CD4-positive, alpha-beta T cell treated with Interleukin-17A for 1 hour (primary cell): ENCODE data around the gene AKR1B1.
"Not testable (repeated sequence)": the region's sequence is repeated elsewhere in the genome, so short reads cannot be mapped to it uniquely, and the experiment has no call there.

Experiments
- DNase-seq: peaks from one replicate; pipeline ENCODE4 v3.0.0-alpha.2; 2020

AKR1B1 gene

GRCh38 chr7:134458806-134459698 is at the start of gene AKR1B1:
AKR1B1 (minus strand) TSS chr7:134459100; CDS start chr7:134459062, 38 bp downstream.
- DNase-seq, result peak; percentile 92

- DNase-seq, result no peak
Measured at GRCh38 chr7:134505856-134506255, 47.0 kb upstream of the AKR1B1 start.

GRCh38 chr7:134504660-134505164 is 45.8 kb upstream of the AKR1B1 start:
- no peak for DNase-seq

- DNase-seq, result no peak
Measured at GRCh38 chr7:134502463-134503371, 43.8 kb upstream of the AKR1B1 start.

GRCh38 chr7:134500982-134501381 is 42.1 kb upstream of the AKR1B1 start:
- DNase-seq, result no peak

- no peak for DNase-seq
Measured at GRCh38 chr7:134500406-134500805, 41.5 kb upstream of the AKR1B1 start.

- DNase-seq, result no peak
Measured at GRCh38 chr7:134495546-134495945, 36.6 kb upstream of the AKR1B1 start.

GRCh38 chr7:134493091-134493490 is 34.2 kb upstream of the AKR1B1 start:
- DNase-seq, result no peak

GRCh38 chr7:134487721-134488120 is 28.8 kb upstream of the AKR1B1 start:
- not testable (repeated sequence) for DNase-seq

- no peak for DNase-seq
Measured at GRCh38 chr7:134485203-134485602, 26.3 kb upstream of the AKR1B1 start.

- DNase-seq, result no peak
Measured at GRCh38 chr7:134483296-134483695, 24.4 kb upstream of the AKR1B1 start.

- DNase-seq, result no peak
Measured at GRCh38 chr7:134482858-134483257, 24.0 kb upstream of the AKR1B1 start.

- no peak for DNase-seq
Measured at GRCh38 chr7:134481167-134481566, 22.3 kb upstream of the AKR1B1 start.

GRCh38 chr7:134480730-134481129 is 21.8 kb upstream of the AKR1B1 start:
- DNase-seq, result no peak

- DNase-seq, result no peak
Measured at GRCh38 chr7:134480202-134480601, 21.3 kb upstream of the AKR1B1 start.

GRCh38 chr7:134478707-134479106 is 19.8 kb upstream of the AKR1B1 start:
- DNase-seq, result no peak

- DNase-seq, result no peak
Measured at GRCh38 chr7:134477954-134478353, 19.1 kb upstream of the AKR1B1 start.

- DNase-seq, result no peak
Measured at GRCh38 chr7:134476044-134476443, 17.1 kb upstream of the AKR1B1 start.

GRCh38 chr7:134474828-134475227 is 15.9 kb upstream of the AKR1B1 start:
- no peak for DNase-seq

GRCh38 chr7:134473861-134474291 is 15.0 kb upstream of the AKR1B1 start:
- DNase-seq, result no peak

GRCh38 chr7:134472572-134473244 is 13.8 kb upstream of the AKR1B1 start:
- no peak for DNase-seq

- DNase-seq, result no peak
Measured at GRCh38 chr7:134470864-134471263, 12.0 kb upstream of the AKR1B1 start.

- DNase-seq, result no peak
Measured at GRCh38 chr7:134469622-134470021, 10.7 kb upstream of the AKR1B1 start.
